ENCODE measurements around the gene SF3A1. TPM values are rescaled to one million over a fixed set of nuclear protein-coding genes. Genes with fewer than 3 reads are reported as not detected.

SF3A1 gene
- total RNA-seq, 1 experiment from 2014 or later, result 64.7 TPM

DNA sequence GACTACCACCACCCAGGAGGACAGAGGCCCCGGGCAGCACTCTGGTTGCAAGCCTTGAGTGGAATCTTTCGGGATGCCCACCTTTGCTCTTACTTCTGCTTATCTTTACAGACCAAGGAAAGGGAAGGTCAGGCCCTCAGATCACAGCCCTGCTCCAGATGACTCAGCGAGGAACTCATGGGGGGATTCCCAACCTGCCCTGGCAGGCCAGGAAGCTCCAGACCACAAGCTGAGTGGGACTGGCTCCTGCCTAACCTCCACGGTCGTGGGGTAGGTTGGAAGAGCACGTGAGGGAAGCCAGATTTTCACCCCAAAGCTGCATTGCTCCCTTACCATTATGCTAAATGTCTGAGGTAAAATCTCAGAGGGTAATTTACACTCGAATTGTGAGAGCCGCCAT, 41.8 kb downstream of the SF3A1 start:
- no peaks in the 10 kb centered on the region for H3K36me3 ChIP-seq
- H3K4me1 ChIP-seq, result no peaks in the 10 kb centered on the region
- no peak for DNase-seq

GRCh38 chr22:30313527-30314363, 42.9 kb downstream of the SF3A1 start:
- no peaks in the 10 kb centered on the region for H3K36me3 ChIP-seq
- H3K4me1 ChIP-seq, result no peaks in the 10 kb centered on the region
- no peak overlapping the region for H3K27ac ChIP-seq
- no peaks in the 10 kb centered on the region for H3K9me3 ChIP-seq (replicated peaks)
- DNase-seq, result no peak
- H3K27me3 ChIP-seq, result no peaks in the 10 kb centered on the region
- H3K4me3 ChIP-seq, result no peak overlapping the region

More for the DNA sequence above, 41.8 kb downstream of the SF3A1 start:
- no peaks in the 10 kb centered on the region for H3K9me3 ChIP-seq (replicated peaks)
- no peaks in the 10 kb centered on the region for H3K27me3 ChIP-seq
- H3K4me3 ChIP-seq, result no peak overlapping the region
- H3K27ac ChIP-seq, result no peak overlapping the region

DNA sequence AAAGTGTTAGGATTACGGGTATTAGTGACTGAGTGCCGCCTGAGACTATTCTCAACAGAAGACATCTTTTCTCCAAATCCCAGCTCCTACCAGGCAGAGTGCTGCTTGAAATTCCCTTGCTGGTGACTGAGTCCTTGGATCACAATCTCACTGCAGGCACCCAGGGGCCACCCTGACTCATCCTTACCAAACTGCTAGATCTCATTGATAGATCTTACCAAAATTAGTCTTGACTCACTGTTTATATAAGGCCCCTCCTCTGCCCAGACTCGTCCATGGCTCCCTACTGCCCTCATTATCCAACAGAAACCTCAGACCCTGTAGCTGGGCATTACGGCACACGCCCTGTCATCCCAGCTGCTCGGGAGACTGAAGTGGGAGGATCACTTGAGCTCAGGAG, 44.6 kb downstream of the SF3A1 start:
- no peaks in the 10 kb centered on the region for H3K27me3 ChIP-seq

DNA sequence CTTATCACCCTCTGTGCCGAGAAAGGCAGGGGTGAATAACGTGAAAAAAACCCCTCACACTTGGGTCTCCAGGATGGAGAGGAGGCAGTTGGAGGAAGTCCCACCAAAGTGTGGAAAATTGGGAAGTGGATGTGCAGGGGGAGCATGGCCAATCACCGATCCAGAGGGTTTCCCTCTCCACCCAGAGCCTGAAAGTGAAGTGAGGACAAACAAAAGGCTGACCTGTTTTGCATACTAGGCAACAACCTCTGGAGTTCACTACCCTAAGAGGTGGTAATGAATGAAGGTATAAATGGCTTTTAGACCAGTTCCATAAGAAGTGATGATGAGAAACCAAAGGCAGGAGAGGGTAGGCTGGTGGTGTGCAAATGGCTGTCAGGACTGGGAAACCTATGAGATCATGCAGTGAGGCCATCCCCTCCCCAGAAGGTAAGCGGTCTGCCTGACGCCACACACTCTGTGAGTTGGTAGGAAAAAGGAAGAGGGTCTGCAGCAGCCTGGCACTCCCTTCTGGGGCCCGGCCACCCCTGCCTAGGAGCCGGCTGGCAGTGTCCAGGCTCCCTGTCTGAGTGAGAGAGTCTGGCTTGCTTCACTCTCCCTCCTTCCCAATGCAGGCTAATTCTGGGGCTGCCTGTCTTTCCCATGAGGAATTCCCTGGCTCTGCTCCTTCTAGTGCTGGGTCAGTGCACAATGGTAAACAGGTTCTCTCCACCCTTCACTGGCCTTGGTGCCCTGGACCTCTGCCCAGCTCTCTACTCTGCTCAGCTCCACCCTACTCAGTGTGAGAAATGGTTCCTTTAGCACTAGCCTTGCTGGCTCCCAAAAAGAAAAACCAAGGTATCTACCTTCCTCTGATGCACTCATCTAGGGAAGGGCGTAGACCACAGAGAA, 45.6 kb downstream of the SF3A1 start:
- DNase-seq, result no peak
- H3K27ac ChIP-seq, result no peak overlapping the region
- no peak overlapping the region for H3K4me3 ChIP-seq
- H3K36me3 ChIP-seq, result no peaks in the 10 kb centered on the region
- H3K9me3 ChIP-seq (replicated peaks), result no peaks in the 10 kb centered on the region
- H3K4me1 ChIP-seq, result 0 out of 2 replicates have a peak, but pooled peaks cover 3% of the 10 kb centered on the region
- no peaks in the 10 kb centered on the region for H3K27me3 ChIP-seq

More for the DNA sequence above, 44.6 kb downstream of the SF3A1 start:
- H3K9me3 ChIP-seq (replicated peaks), result no peaks in the 10 kb centered on the region
- no peak overlapping the region for H3K4me3 ChIP-seq
- DNase-seq, result no peak
- H3K27ac ChIP-seq, result no peak overlapping the region
- H3K36me3 ChIP-seq, result no peaks in the 10 kb centered on the region
- 0 out of 2 replicates have a peak, but pooled peaks cover 3% of the 10 kb centered on the region for H3K4me1 ChIP-seq

- no peaks in the 10 kb centered on the region for H3K9me3 ChIP-seq (replicated peaks)
- H3K36me3 ChIP-seq, result no peaks in the 10 kb centered on the region
- no peak overlapping the region for H3K4me3 ChIP-seq
- H3K4me1 ChIP-seq, result 0 out of 2 replicates have a peak, but pooled peaks cover 3% of the 10 kb centered on the region
- no peaks in the 10 kb centered on the region for H3K27me3 ChIP-seq
- no peak overlapping the region for H3K27ac ChIP-seq
- no peak for DNase-seq
Measured at GRCh38 chr22:30309951-30310741, 46.5 kb downstream of the SF3A1 start.

DNA sequence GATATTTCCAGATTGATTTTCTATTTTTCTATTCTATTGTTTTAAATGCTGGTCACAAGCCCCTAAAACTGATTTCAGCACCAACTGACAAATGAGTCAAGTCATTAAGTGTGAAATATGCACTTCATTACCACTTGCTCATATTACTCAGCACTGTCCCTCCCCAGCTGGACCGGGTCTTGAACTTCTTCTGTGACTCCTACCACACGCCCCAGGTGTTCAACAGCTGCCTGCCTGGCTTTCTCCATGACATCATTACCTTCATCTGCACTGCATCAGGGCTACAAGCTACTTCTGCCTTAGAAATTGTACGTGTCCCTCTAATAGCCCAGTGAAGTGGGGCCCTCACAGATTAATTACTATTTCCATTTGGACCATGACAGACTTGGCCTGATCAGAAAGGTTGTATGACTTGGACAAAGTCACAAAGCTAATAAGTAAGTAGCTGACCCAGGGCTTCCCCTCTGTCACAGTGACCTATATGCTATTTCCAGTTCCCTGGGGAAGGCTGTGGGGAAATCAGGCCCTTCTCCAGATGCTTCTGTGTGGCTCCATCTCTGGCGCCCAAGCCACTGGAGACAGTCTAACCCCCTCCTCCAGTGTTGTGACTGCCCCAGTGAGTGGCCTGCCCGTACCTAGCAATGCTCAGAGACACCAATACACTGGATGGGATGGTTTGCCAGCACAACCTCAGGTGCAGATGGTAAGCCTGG, 48.0 kb downstream of the SF3A1 start:
- Histone ChIP-seq H3K9me3 (replicated peaks) (no peaks in the 10 kb centered on the region), H3K27me3 (no peaks in the 10 kb centered on the region)

GRCh38 chr22:30308093-30308492, 48.6 kb downstream of the SF3A1 start:
- Histone ChIP-seq H3K4me3 (no peak overlapping the region), H3K4me1 (0 out of 2 replicates have a peak, but pooled peaks cover 3% of the 10 kb centered on the region), H3K27me3 (no peaks in the 10 kb centered on the region), H3K9me3 (replicated peaks) (no peaks in the 10 kb centered on the region), H3K36me3 (no peaks in the 10 kb centered on the region), H3K27ac (no peak overlapping the region)
- no peak for DNase-seq

More for the DNA sequence above, 48.0 kb downstream of the SF3A1 start:
- H3K36me3 ChIP-seq, result no peaks in the 10 kb centered on the region
- H3K4me3 ChIP-seq, result no peak overlapping the region
- peak in 1 of 2 experiments; percentile 36 for DNase-seq
- no peak overlapping the region for H3K27ac ChIP-seq
- H3K4me1 ChIP-seq, result 0 out of 2 replicates have a peak, but pooled peaks cover 3% of the 10 kb centered on the region

DNA sequence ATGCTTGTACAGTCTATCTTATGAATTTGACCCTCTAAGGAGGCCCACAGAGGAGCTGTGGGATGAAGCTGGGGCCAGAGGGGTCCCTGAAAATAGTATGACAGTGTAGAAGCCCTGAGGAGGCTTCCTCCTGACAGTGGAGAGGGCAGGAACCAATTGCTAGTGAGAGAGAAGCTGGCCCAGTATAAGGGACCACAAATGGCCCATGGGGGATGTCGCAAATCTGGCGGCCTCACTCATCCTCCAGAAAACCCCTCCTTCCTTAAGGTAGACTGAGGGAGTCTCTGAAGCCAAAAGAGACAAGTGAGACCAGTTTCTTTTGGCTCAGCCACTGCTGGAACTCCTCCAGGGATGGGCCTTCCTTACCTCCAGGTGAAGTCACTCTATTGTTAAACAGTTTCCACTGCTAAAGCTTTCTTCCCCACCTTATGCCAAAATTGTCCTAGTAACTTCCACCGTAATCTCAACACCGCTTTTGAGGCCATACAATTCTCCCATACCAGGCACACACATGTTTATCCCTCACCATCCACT, 49.6 kb downstream of the SF3A1 start:
- DNase-seq, result no peak
- peaks cover 12% of the 10 kb centered on the region for H3K4me1 ChIP-seq
- H3K27me3 ChIP-seq, result no peaks in the 10 kb centered on the region
- no peaks in the 10 kb centered on the region for H3K9me3 ChIP-seq (replicated peaks)
- no peak overlapping the region for H3K27ac ChIP-seq
- no peaks in the 10 kb centered on the region for H3K36me3 ChIP-seq
- H3K4me3 ChIP-seq, result no peak overlapping the region

GRCh38 chr22:30306627-30307011, 50.1 kb downstream of the SF3A1 start:
- no peaks in the 10 kb centered on the region for H3K27me3 ChIP-seq
- H3K36me3 ChIP-seq, result no peaks in the 10 kb centered on the region
- H3K4me1 ChIP-seq, result peaks cover 17% of the 10 kb centered on the region
- no peak overlapping the region for H3K27ac ChIP-seq
- no peak overlapping the region for H3K4me3 ChIP-seq
- no peak for DNase-seq
- H3K9me3 ChIP-seq (replicated peaks), result no peaks in the 10 kb centered on the region

DNA sequence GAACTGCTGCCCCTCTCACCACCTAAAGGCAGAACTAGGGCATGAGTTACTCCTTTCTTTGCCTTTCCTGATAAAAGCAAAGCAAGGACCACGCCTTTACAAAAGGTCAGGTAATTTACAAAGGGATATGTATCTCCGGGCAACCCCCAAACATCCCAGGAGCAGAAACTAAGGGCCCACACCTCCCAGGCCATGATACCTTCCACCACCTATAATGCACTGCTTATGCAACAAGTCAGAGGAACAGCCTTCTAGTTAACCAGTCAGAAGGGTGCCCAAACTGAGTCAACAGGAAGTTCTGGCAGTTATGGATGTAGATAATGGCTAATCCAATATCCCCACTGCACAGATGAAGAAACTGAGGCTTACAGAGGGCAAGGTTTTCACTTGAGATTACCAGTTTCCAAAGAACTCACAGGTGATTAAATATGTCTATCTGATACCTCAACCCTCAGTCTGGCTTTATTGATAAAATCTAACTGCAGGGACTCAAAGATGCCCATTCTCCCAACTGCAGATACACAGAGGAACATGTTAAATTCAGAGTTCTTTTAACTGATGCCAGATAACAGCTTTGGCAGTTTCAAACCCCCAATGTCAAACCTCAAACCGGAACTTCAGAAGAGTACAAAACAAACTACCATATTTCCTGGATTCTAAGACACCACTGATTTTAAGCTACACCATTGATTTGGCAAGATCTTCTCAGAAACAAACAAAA, 50.6 kb downstream of the SF3A1 start:
- Histone ChIP-seq H3K4me1 (peaks cover 22% of the 10 kb centered on the region), H3K27me3 (no peaks in the 10 kb centered on the region), H3K36me3 (no peaks in the 10 kb centered on the region), H3K27ac (no peak overlapping the region), H3K9me3 (replicated peaks) (no peaks in the 10 kb centered on the region), H3K4me3 (no peak overlapping the region)
- DNase-seq, result no peak

DNA sequence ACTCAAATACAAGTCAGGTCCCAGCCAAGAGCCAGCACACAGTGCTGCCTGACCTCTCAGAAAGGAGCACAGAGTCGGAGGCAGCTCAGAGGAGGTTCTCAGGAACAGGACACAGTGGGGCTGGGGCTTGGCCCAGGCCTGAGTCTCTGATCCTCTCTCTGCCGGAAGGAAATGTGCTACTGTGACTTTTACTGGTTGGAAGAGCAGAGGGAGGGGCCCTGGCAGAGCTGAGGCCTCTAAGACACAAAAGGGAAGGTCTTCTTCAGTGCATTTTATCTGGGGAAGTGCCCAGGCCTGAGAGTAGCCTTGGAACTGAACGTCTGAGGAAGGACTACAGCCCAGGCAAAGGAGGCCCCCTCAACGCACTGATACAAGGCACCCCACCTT, 51.2 kb downstream of the SF3A1 start:
- no peak for DNase-seq
- Histone ChIP-seq H3K9me3 (replicated peaks) (no peaks in the 10 kb centered on the region), H3K27me3 (no peaks in the 10 kb centered on the region), H3K4me3 (no peak overlapping the region), H3K36me3 (no peaks in the 10 kb centered on the region), H3K27ac (no peak overlapping the region), H3K4me1 (peaks cover 22% of the 10 kb centered on the region)

GRCh38 chr22:30304495-30305244, 52.0 kb downstream of the SF3A1 start:
- H3K4me1 ChIP-seq, result peaks cover 22% of the 10 kb centered on the region
- H3K36me3 ChIP-seq, result no peaks in the 10 kb centered on the region
- no peaks in the 10 kb centered on the region for H3K9me3 ChIP-seq (replicated peaks)
- H3K27me3 ChIP-seq, result no peaks in the 10 kb centered on the region
- DNase-seq, result no peak
- no peak overlapping the region for H3K4me3 ChIP-seq
- no peak overlapping the region for H3K27ac ChIP-seq

- H3K4me3 ChIP-seq, result no peak overlapping the region
- no peaks in the 10 kb centered on the region for H3K36me3 ChIP-seq
- H3K27me3 ChIP-seq, result no peaks in the 10 kb centered on the region
- no peaks in the 10 kb centered on the region for H3K9me3 ChIP-seq (replicated peaks)
- no peak for DNase-seq
- peaks cover 20% of the 10 kb centered on the region for H3K4me1 ChIP-seq
- H3K27ac ChIP-seq, result peak overlapping the region; percentile 60
Measured at GRCh38 chr22:30302810-30303138, 53.9 kb downstream of the SF3A1 start.

All from SJCRH30 (cell line).